GM10266 (cell line): Measurements from ENCODE around the gene B4GALT3.

Experiments used
- DNase-seq: peaks from one replicate; pipeline ENCODE4 v3.0.0; 2012; ENCODE audit errors: extremely low spot score
- CTCF ChIP-seq: IDR thresholded peaks from 2 replicates; pipeline ENCODE4 v1.5.1; 2012; ENCODE audit warnings: mild to moderate bottlenecking, low read depth; ENCODE audit not compliant: control insufficient read depth, insufficient read depth; ENCODE audit errors: missing control alignments

B4GALT3 gene

GRCh38 chr1:161160671-161161145 is 16.6 kb downstream of the B4GALT3 start:
- DNase-seq: no peak

DNA sequence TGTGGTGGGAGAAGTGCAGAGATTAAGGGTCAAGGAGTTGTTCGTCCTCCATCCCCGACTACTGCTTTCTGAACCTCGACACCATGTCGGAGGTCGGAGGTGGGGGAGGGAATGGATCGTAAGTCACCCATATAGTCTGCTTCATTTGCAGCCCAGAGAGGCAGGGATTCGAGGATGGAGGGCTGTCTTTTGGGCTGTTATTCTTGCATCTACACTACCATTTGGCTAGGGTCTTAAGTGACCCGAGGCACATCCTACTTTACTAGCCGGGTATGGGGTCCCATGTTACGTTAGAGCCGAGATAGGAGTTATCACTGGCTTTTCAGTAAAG is 17.4 kb downstream of the B4GALT3 start:
- TF ChIP-seq CTCF: no peak
- no peak for DNase-seq

More at GRCh38 chr1:161160671-161161145, 16.6 kb downstream of the B4GALT3 start:
- no peak for TF ChIP-seq CTCF

GRCh38 chr1:161159087-161159912 is 18.0 kb downstream of the B4GALT3 start, which contains the start of gene USP21:
USP21 (plus strand) TSS chr1:161159500; CDS start chr1:161160641, 1,141 bp downstream.
- peak; percentile 94 for DNase-seq
- TF ChIP-seq CTCF: no peak

GRCh38 chr1:161158316-161159010 is 18.8 kb downstream of the B4GALT3 start:
- TF ChIP-seq CTCF: no peak
- DNase-seq: no peak

DNA sequence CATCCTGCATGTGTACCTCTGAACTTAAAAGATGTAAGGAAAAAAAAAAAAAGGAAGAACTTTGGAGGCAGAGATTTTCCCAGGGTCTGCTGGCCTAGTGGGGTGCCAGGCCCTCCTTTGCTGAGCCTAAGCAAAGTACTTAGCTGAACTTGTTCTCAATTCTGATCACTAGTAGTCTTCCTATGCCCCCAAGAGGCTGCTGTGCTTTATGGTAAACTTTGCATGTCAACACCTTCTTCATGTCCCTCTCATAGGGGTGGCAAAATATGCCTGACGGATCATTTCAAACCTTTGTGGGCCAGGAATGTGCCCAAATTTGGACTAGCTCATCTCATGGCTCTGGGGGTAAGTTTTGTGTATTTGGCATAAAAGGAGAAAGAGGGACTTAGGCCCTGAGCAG is 19.4 kb downstream of the B4GALT3 start:
- no peak for TF ChIP-seq CTCF
- no peak for DNase-seq

DNA sequence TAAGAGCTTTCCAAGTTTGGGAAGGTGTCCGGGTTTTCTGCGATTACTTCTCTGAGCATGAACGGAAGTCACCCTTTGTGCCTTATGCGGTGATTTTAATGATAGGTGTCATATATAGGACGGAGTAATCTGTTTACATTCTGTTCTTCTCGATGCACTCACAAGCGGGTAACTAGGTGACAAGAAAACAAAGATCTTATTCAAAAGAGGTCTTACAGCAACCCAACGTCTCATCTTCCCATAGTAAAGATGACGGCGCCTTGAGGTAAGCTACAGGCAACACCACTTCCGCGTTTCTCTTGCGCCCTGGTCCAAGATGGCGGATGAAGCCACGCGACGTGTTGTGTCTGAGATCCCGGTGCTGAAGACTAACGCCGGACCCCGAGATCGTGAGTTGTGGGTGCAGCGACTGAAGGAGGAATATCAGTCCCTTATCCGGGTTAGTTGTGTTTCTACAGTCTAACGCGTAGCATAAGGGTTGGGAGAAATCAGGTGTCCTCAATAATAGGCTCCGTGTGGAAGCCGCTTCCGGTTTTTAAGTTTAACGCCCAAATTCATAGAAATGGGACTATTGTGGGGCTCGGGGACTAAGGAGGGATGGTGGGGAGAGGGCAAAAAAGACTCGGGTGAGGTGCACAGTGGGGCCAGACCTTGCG is 23.5 kb downstream of the B4GALT3 start, which contains the start of gene UFC1:
UFC1 (plus strand) TSS at position 297 of the 656 bp plus-strand sequence; CDS start at position 317, 20 bp downstream.
- no peak for TF ChIP-seq CTCF
- peak; percentile 89 for DNase-seq
